ENCODE data around the gene PTPRD. TPM values are rescaled to one million over a fixed set of nuclear protein-coding genes. Genes with fewer than 3 reads are reported as not detected.

The PTPRD gene
- total RNA-seq, 4 donors from 2014 or later: 85.8 to 169 (median 135) TPM

DNA sequence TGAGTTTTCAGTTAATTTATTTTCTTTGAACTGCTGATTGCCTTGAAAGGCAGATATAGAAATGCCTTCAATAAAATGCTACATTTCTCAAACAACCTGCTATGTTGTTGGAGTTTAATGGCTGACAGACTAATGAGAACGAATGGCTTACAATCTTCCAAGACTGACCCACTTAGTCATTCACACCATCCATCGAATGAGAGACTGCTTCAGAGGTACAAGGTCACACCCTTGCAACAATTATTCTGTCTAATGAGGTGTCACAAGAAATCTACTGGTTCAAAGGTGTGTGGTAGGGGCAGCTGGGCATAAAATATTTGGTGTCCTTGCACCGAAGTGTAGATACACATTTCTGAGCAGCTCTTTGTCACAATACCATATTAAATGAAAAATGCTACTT, 18.3 kb downstream of the PTPRD start:
- DNase-seq: no peak
- TF ChIP-seq CTCF (IDR thresholded peaks at IDR 0.05) (no peak), POLR2A (IDR thresholded peaks at IDR 0.05) (no peak)
- H3K4me3 ChIP-seq: no peak overlapping the region
- H3K27me3 ChIP-seq: no peaks in the 10 kb centered on the region
- H3K9me3 ChIP-seq: no peaks in the 10 kb centered on the region
- H3K36me3 ChIP-seq: no peaks in the 10 kb centered on the region
- no peak overlapping the region for H3K27ac ChIP-seq
- H3K4me1 ChIP-seq: no peaks in the 10 kb centered on the region

GRCh38 chr9:10586407-10586806, 26.4 kb downstream of the PTPRD start:
- Histone ChIP-seq H3K27ac (no peak overlapping the region), H3K4me1 (no peaks in the 10 kb centered on the region), H3K9me3 (no peaks in the 10 kb centered on the region), H3K27me3 (no peaks in the 10 kb centered on the region), H3K36me3 (no peaks in the 10 kb centered on the region), H3K4me3 (no peak overlapping the region)
- TF ChIP-seq CTCF (IDR thresholded peaks at IDR 0.05): no peak
- TF ChIP-seq POLR2A (IDR thresholded peaks at IDR 0.05): no peak
- DNase-seq: no peak

GRCh38 chr9:10571699-10572098, 41.1 kb downstream of the PTPRD start:
- DNase-seq: no peak
- no peak overlapping the region for H3K4me3 ChIP-seq
- no peaks in the 10 kb centered on the region for H3K27me3 ChIP-seq
- no peak overlapping the region for H3K27ac ChIP-seq
- no peaks in the 10 kb centered on the region for H3K36me3 ChIP-seq
- H3K9me3 ChIP-seq: no peaks in the 10 kb centered on the region
- TF ChIP-seq POLR2A (IDR thresholded peaks at IDR 0.05): no peak
- TF ChIP-seq CTCF (IDR thresholded peaks at IDR 0.05): no peak
- no peaks in the 10 kb centered on the region for H3K4me1 ChIP-seq

DNA sequence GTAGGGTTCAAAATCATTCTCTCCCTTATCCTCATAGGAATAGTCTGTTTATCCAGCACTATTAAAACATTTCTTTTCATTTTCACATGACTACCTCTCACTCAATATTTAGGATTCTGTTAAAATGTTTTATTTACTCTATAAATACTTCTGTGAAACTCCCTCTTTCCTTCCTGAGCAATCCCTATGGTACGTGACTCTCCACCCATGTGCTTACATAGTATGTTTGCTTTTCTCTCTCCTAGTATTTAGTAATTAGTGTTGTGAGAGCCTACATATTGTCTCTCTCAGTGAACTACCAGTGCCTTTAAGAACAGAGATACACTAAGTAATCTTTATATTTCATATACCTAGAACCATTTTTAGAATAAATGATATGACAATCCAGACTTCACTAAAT, 46.0 kb downstream of the PTPRD start:
- DNase-seq: no peak
- no peak overlapping the region for H3K27ac ChIP-seq
- TF ChIP-seq CTCF (IDR thresholded peaks at IDR 0.05) (no peak), POLR2A (IDR thresholded peaks at IDR 0.05) (no peak)
- H3K36me3 ChIP-seq: no peaks in the 10 kb centered on the region
- no peak overlapping the region for H3K4me3 ChIP-seq
- H3K9me3 ChIP-seq: no peaks in the 10 kb centered on the region
- H3K27me3 ChIP-seq: no peaks in the 10 kb centered on the region
- no peaks in the 10 kb centered on the region for H3K4me1 ChIP-seq

GRCh38 chr9:10562581-10563343, 50.0 kb downstream of the PTPRD start:
- no peaks in the 10 kb centered on the region for H3K36me3 ChIP-seq
- H3K4me3 ChIP-seq: no peak overlapping the region
- DNase-seq: no peak
- no peak overlapping the region for H3K27ac ChIP-seq
- H3K9me3 ChIP-seq: peaks cover 0 to 7% (median 0%) of the 10 kb centered on the region in 4 donors
- H3K27me3 ChIP-seq: no peaks in the 10 kb centered on the region
- TF ChIP-seq CTCF (IDR thresholded peaks at IDR 0.05) (no peak), POLR2A (IDR thresholded peaks at IDR 0.05) (no peak)
- no peaks in the 10 kb centered on the region for H3K4me1 ChIP-seq

Data from Peyer's patch (tissue), 4 donors.